NCI-H2107 (cell line): ENCODE results near the gene AFF2.

Source experiments
- DNase-seq: peaks from one replicate; lab custom pipeline; 2025; lab: John Stamatoyannopoulos, UW

AFF2 gene

GRCh38 chrX:148536961-148537360, 36.5 kb downstream of the AFF2 start:
- no peak for DNase-seq

- no peak for DNase-seq
Measured at GRCh38 chrX:148537556-148538182, 37.3 kb downstream of the AFF2 start.

GRCh38 chrX:148538582-148538981, 38.2 kb downstream of the AFF2 start:
- DNase-seq = no peak

GRCh38 chrX:148540114-148540513, 39.7 kb downstream of the AFF2 start:
- no peak for DNase-seq

- DNase-seq = no peak
Measured at GRCh38 chrX:148540671-148541583, 40.5 kb downstream of the AFF2 start.

GRCh38 chrX:148541584-148541940, 41.1 kb downstream of the AFF2 start:
- DNase-seq = no peak

- DNase-seq = no peak
Measured at GRCh38 chrX:148542481-148543255, 42.3 kb downstream of the AFF2 start.

GRCh38 chrX:148552775-148553174, 52.4 kb downstream of the AFF2 start:
- no peak for DNase-seq

- no peak for DNase-seq
Measured at GRCh38 chrX:148555101-148555500, 54.7 kb downstream of the AFF2 start.

GRCh38 chrX:148555571-148556243, 55.3 kb downstream of the AFF2 start:
- DNase-seq = no peak

GRCh38 chrX:148556498-148556897, 56.1 kb downstream of the AFF2 start:
- no peak for DNase-seq

- DNase-seq = no peak
Measured at GRCh38 chrX:148562846-148563245, 62.4 kb downstream of the AFF2 start.

GRCh38 chrX:148567229-148567628, 66.8 kb downstream of the AFF2 start:
- DNase-seq = no peak

- DNase-seq = no peak
Measured at GRCh38 chrX:148567779-148568178, 67.4 kb downstream of the AFF2 start.

GRCh38 chrX:148568763-148569162, 68.3 kb downstream of the AFF2 start:
- DNase-seq = no peak

- DNase-seq = no peak
Measured at GRCh38 chrX:148572337-148572736, 71.9 kb downstream of the AFF2 start.

- DNase-seq = no peak
Measured at GRCh38 chrX:148573119-148573518, 72.7 kb downstream of the AFF2 start.

GRCh38 chrX:148574237-148574973, 74.0 kb downstream of the AFF2 start:
- DNase-seq = no peak

GRCh38 chrX:148576396-148576795, 76.0 kb downstream of the AFF2 start:
- DNase-seq = no peak

GRCh38 chrX:148577741-148578140, 77.3 kb downstream of the AFF2 start:
- no peak for DNase-seq

- DNase-seq = no peak
Measured at GRCh38 chrX:148580016-148580415, 79.6 kb downstream of the AFF2 start.
